GM06990 (cell line): Measurements from ENCODE around the gene EBF3.

Source experiments
- DNase-seq: peaks from one replicate; pipeline ENCODE4 v3.0.0-alpha.2; 2011; ENCODE audit not compliant: insufficient read length; ENCODE audit errors: extremely low read depth
- H3K27me3 ChIP-seq: replicated peaks from 2 replicates; pipeline ENCODE4 v1.6.0; 2011; ENCODE audit warnings: low read length; ENCODE audit not compliant: control insufficient read depth, insufficient read depth
- H3K36me3 ChIP-seq: 2 replicates; pipeline ENCODE4 v1.5.1; 2011; ENCODE audit warnings: low read length; ENCODE audit not compliant: control insufficient read depth, insufficient read depth
- H3K4me3 ChIP-seq: replicated peaks from 2 replicates; pipeline ENCODE4 v1.5.1; 2011; ENCODE audit warnings: low read depth, mild to moderate bottlenecking, control low read depth, low read length
- CTCF ChIP-seq: IDR thresholded peaks from 2 replicates; pipeline ENCODE4 v1.5.1; 2011; ENCODE audit warnings: low read length, control low read depth, mild to moderate bottlenecking, inconsistent platforms; ENCODE audit not compliant: insufficient read depth, poor library complexity, severe bottlenecking

EBF3 gene

GRCh38 chr10:129863201-129863663 is 100.8 kb downstream of the EBF3 start:
- no peak for DNase-seq
- no peak for TF ChIP-seq CTCF
- Histone ChIP-seq H3K4me3 (no peak overlapping the region), H3K36me3 (no peaks in the 10 kb centered on the region), H3K27me3 (no peaks in the 10 kb centered on the region)

- TF ChIP-seq CTCF: no peak
- H3K4me3 ChIP-seq: no peak overlapping the region
- H3K36me3 ChIP-seq: no peaks in the 10 kb centered on the region
- DNase-seq: no peak
- no peaks in the 10 kb centered on the region for H3K27me3 ChIP-seq
These were observed 102.1 kb downstream of the EBF3 start for GRCh38 chr10:129861776-129862531.

GRCh38 chr10:129860396-129860795 is 103.7 kb downstream of the EBF3 start:
- no peak for TF ChIP-seq CTCF
- H3K4me3 ChIP-seq: no peak overlapping the region
- DNase-seq: no peak
- no peaks in the 10 kb centered on the region for H3K27me3 ChIP-seq
- no peaks in the 10 kb centered on the region for H3K36me3 ChIP-seq

GRCh38 chr10:129859536-129859935 is 104.5 kb downstream of the EBF3 start:
- no peaks in the 10 kb centered on the region for H3K36me3 ChIP-seq
- H3K27me3 ChIP-seq: no peaks in the 10 kb centered on the region
- no peak for DNase-seq

GRCh38 chr10:129857242-129857960 is 106.7 kb downstream of the EBF3 start:
- no peaks in the 10 kb centered on the region for H3K36me3 ChIP-seq

More at GRCh38 chr10:129859536-129859935, 104.5 kb downstream of the EBF3 start:
- TF ChIP-seq CTCF: no peak
- no peak overlapping the region for H3K4me3 ChIP-seq

More at GRCh38 chr10:129857242-129857960, 106.7 kb downstream of the EBF3 start:
- DNase-seq: no peak
- no peak for TF ChIP-seq CTCF
- no peaks in the 10 kb centered on the region for H3K27me3 ChIP-seq
- no peak overlapping the region for H3K4me3 ChIP-seq
